Panc1 (cell line): Measurements from ENCODE around the gene SHROOM3. TPM values are rescaled to one million over a fixed set of nuclear protein-coding genes. Genes with fewer than 3 reads are reported as not detected.

Experiments
- ATAC-seq: fragments of 200-7000 bp; cut with Tn5 transposase; 2 replicates; pipeline ENCODE4 v1.9.1; 2020; ENCODE audit warnings: mild to moderate bottlenecking, moderate library complexity
- BruUV-seq: library from RNA; stranded (reverse); fragments of 400-500 nt; replicated peaks from 2 replicates; lab custom pipeline; 2021; lab: Mats Ljungman, UMichigan
- CTCF ChIA-PET: fragments of 300-600 bp; sonication (Branson Sonifier 250); formaldehyde crosslinking; loops from one replicate; lab custom pipeline; 2022; ENCODE audit warnings: antibody characterized with exemption; lab: Charles Lee
- POLR2A ChIA-PET: fragments of 300-600 bp; sonication (Branson Sonifier 250); formaldehyde crosslinking; loops from one replicate; lab custom pipeline; 2022; ENCODE audit warnings: antibody characterized with exemption; lab: Charles Lee
- DNase-seq: peaks from one replicate; pipeline ENCODE4 v3.0.0-alpha.2; 2010; ENCODE audit warnings: low read depth, low spot score
- H3K27ac ChIP-seq: 2 replicates; pipeline ENCODE4 v1.5.1; 2011; ENCODE audit warnings: mild to moderate bottlenecking, low read length, inconsistent platforms
- H3K27me3 ChIP-seq: fragments of 200-500 bp; sonication (Bioruptor generic); 2 replicates; pipeline ENCODE4 v1.6.0; 2014; ENCODE audit warnings: low read length, inconsistent platforms; ENCODE audit not compliant: control insufficient read depth, insufficient read depth
- H3K36me3 ChIP-seq: fragments of 200-500 bp; sonication (Bioruptor generic); 2 replicates; pipeline ENCODE4 v1.5.1; 2014; ENCODE audit warnings: inconsistent platforms, mild to moderate bottlenecking, low read length, moderate library complexity; ENCODE audit not compliant: control insufficient read depth, insufficient read depth
- H3K4me1 ChIP-seq: 2 replicates; pipeline ENCODE4 v1.5.1; 2011; ENCODE audit warnings: inconsistent platforms, mild to moderate bottlenecking, low read length, moderate library complexity; ENCODE audit not compliant: control insufficient read depth, insufficient read depth
- H3K4me3 ChIP-seq, 2 experiments: 2 replicates each; pipeline ENCODE4 v1.5.1; 2011 to 2012; ENCODE audit warnings: low read depth in 2 of 2, low read length in 2 of 2, mild to moderate bottlenecking in 2 of 2, inconsistent platforms in 1 of 2, moderate library complexity in 1 of 2
- H3K9me3 ChIP-seq: fragments of 200-500 bp; sonication (Bioruptor generic); 2 replicates; pipeline ENCODE4 v1.5.1; 2014; ENCODE audit warnings: low read depth, mild to moderate bottlenecking, inconsistent platforms, low read length, moderate library complexity; ENCODE audit not compliant: control insufficient read depth, insufficient read depth
- CTCF ChIP-seq: fragments of 450-650 bp; IDR thresholded peaks from 2 replicates; pipeline ENCODE4 v1.5.1; 2017; ENCODE audit warnings: mild to moderate bottlenecking
- POLR2AphosphoS5 ChIP-seq: IDR thresholded peaks from 2 replicates; pipeline ENCODE4 v1.6.1; 2012; ENCODE audit warnings: mild to moderate bottlenecking, low read depth, low read length, moderate library complexity
- SIN3A ChIP-seq: IDR thresholded peaks from 2 replicates; pipeline ENCODE4 v1.6.1; 2012; ENCODE audit warnings: low read depth, mild to moderate bottlenecking, low read length, moderate library complexity, borderline replicate concordance; ENCODE audit not compliant: insufficient read depth
- TCF7L2 ChIP-seq: IDR thresholded peaks from 2 replicates; pipeline ENCODE4 v1.6.1; 2011; ENCODE audit warnings: mild to moderate bottlenecking, low read depth, low read length, inconsistent platforms
- in situ Hi-C: cut with HindIII; loops from 2 replicates; pipeline ENCODE4 v1.10.0; 2016; ENCODE audit warnings: low sequenced_read_pairs, low pct_unique_long_range_greater_than_20kb
- intact Hi-C: fragments of 100-400 bp; cut with micrococcal nuclease; formaldehyde crosslinking; loops from one replicate; pipeline ENCODE4 v1.10.0; 2022; ENCODE audit not compliant: unreplicated experiment
- total RNA-seq: library from RNA; stranded (reverse); gene quantifications from one replicate; pipeline ENCODE4 v1.2.1, GENCODE V29; 2021; ENCODE audit not compliant: unreplicated experiment
- TF ChIP-seq, protein P1 (sequence below), 2 experiments: IDR thresholded peaks; 2 replicates each; pipeline ENCODE4 v1.6.1; 2011 to 2012; ENCODE audit warnings: low read depth in 2 of 2, control low read depth in 1 of 2, low read length in 1 of 2, mild to moderate bottlenecking in 1 of 2, moderate library complexity in 1 of 2; ENCODE audit not compliant: insufficient read depth in 1 of 2

The SHROOM3 gene
- total RNA-seq, 1 experiment from 2014 or later = 7.2 TPM

GRCh38 chr4:76811604-76812412 lies 376.8 kb downstream of the SHROOM3 start:
- CTCF ChIA-PET = no interaction called here
- no peak overlapping the region for H3K27ac ChIP-seq
- POLR2A ChIA-PET = no interaction called here

DNA sequence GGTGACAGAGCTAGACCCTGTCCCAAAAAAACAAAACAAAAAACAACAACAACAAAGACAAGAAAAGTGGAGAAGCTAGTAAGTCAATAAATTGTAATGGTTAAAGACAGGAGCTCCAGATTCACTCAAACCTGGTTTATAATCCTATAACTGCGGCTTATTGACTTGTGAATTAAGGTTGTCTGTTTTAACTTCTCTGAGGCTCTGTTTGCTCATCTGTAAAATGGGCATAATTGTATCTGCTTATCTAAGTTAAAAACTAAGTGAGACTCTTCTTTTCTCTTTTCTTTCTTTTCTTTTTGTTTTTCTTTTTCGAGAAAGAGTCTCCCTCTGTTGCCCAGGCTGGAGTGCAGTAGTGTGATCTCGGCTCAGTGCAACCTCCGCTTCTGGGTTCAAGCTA lies 378.0 kb downstream of the SHROOM3 start:
- DNase-seq (no peak), ATAC-seq (no peak)
- BruUV-seq = no TSS peak
- TF ChIP-seq, protein P1, sequence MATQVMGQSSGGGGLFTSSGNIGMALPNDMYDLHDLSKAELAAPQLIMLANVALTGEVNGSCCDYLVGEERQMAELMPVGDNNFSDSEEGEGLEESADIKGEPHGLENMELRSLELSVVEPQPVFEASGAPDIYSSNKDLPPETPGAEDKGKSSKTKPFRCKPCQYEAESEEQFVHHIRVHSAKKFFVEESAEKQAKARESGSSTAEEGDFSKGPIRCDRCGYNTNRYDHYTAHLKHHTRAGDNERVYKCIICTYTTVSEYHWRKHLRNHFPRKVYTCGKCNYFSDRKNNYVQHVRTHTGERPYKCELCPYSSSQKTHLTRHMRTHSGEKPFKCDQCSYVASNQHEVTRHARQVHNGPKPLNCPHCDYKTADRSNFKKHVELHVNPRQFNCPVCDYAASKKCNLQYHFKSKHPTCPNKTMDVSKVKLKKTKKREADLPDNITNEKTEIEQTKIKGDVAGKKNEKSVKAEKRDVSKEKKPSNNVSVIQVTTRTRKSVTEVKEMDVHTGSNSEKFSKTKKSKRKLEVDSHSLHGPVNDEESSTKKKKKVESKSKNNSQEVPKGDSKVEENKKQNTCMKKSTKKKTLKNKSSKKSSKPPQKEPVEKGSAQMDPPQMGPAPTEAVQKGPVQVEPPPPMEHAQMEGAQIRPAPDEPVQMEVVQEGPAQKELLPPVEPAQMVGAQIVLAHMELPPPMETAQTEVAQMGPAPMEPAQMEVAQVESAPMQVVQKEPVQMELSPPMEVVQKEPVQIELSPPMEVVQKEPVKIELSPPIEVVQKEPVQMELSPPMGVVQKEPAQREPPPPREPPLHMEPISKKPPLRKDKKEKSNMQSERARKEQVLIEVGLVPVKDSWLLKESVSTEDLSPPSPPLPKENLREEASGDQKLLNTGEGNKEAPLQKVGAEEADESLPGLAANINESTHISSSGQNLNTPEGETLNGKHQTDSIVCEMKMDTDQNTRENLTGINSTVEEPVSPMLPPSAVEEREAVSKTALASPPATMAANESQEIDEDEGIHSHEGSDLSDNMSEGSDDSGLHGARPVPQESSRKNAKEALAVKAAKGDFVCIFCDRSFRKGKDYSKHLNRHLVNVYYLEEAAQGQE (IDR thresholded peaks at IDR 0.05; ENCODE audit: insufficient read depth in 1 of 2, low read depth in 2 of 2, low read length in 1 of 2) = no peak
- no peak for TF ChIP-seq CTCF
- no peak for TF ChIP-seq TCF7L2
- no peak for TF ChIP-seq SIN3A
- no peak for TF ChIP-seq POLR2AphosphoS5
- no peaks in the 10 kb centered on the region for H3K27me3 ChIP-seq
- intact Hi-C loops (no loop called here), in situ Hi-C loops (no loop called here)
- H3K27ac ChIP-seq = no peak overlapping the region
- POLR2A ChIA-PET = interaction anchor here (0.6 kb wide), 2 partner anchors 57 to 248 kb away, joined by 3 to 6 read pairs; no protein-coding TSS in a partner anchor
- CTCF ChIA-PET = no interaction called here
- H3K4me1 ChIP-seq = no peaks in the 10 kb centered on the region
- no peak overlapping the region for H3K4me3 ChIP-seq
- no peaks in the 10 kb centered on the region for H3K36me3 ChIP-seq
- no peaks in the 10 kb centered on the region for H3K9me3 ChIP-seq

More at GRCh38 chr4:76811604-76812412, 376.8 kb downstream of the SHROOM3 start:
- BruUV-seq = no TSS peak
- TF ChIP-seq, protein P1 (IDR thresholded peaks at IDR 0.05; ENCODE audit: insufficient read depth in 1 of 2, low read depth in 2 of 2, low read length in 1 of 2) = no peak
- no peak for TF ChIP-seq TCF7L2
- Histone ChIP-seq H3K4me1 (no peaks in the 10 kb centered on the region), H3K4me3 (no peak overlapping the region), H3K27me3 (no peaks in the 10 kb centered on the region), H3K9me3 (no peaks in the 10 kb centered on the region), H3K36me3 (no peaks in the 10 kb centered on the region)
- ATAC-seq (no peak), DNase-seq (no peak)
- in situ Hi-C loops = no loop called here
- intact Hi-C loops = no loop called here
